Measurements from ENCODE around the gene SPDL1. TPM values are rescaled to one million over a fixed set of nuclear protein-coding genes. Genes with fewer than 3 reads are reported as not detected.

Gene SPDL1, protein sequence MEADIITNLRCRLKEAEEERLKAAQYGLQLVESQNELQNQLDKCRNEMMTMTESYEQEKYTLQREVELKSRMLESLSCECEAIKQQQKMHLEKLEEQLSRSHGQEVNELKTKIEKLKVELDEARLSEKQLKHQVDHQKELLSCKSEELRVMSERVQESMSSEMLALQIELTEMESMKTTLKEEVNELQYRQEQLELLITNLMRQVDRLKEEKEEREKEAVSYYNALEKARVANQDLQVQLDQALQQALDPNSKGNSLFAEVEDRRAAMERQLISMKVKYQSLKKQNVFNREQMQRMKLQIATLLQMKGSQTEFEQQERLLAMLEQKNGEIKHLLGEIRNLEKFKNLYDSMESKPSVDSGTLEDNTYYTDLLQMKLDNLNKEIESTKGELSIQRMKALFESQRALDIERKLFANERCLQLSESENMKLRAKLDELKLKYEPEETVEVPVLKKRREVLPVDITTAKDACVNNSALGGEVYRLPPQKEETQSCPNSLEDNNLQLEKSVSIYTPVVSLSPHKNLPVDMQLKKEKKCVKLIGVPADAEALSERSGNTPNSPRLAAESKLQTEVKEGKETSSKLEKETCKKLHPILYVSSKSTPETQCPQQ
- 1 to 10 TPM; 5.5 to 6.0 TPM for total RNA-seq
- 8.0 to 12.4 reads per million in 2 donors for total RNA-seq

DNA sequence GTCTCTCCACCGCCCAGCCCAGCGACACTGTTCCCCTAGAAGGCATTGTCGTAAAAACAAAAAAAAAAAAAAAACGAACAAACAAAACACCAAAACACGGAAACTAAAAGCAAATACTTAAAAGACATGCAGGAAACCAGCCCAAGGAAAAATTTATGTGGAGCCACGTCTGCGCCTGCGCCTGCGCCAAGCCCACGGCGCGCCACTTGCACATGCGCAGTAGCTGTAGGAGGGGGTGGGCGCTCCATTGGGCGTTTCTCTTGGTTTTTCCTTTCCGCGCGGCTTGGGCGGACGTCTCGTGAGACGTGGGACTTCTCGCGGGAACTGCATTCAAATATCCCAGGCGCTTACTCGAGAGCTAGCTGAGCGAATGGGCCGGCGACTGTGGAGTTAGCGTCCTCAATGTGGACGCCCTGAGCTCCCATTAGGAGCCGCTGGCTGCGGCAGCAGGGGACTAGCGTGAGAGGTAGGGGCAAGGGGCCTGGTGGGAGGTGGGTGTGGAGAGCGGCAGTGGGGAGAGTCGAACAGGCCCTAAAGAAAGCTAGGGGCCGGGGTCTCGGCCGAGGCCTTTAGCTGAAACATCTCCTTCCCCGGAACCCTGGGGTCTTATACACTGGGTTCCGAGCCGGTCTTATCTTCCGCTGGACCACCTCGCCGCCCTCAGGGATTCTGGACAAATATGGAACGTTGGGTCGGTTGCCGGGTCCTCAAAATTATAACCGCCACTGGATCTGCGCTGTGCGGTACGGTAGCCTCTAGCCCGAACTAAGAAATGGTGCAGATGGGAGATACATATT is at the start of gene SPDL1:
Gene SPDL1, plus strand, starts transcription at position 350 of the 797 bp plus-strand sequence. CDS start 4,644 bp downstream, outside the sequence.
- Mint-ChIP-seq H3K27ac (peak within 1 kb of the TSS; percentile 92), H3K4me1 (peaks cover 31% of the 10 kb centered on the region), H3K4me3 (peak within 1 kb of the TSS; percentile 97), H3K36me3 (ENCODE audit: low read depth) (peaks cover 6% of the 10 kb centered on the region), H3K27me3 (no peaks in the 10 kb centered on the region)
- ATAC-seq (peak; percentile 97), DNase-seq (peak; percentile 82 to 90 (median 88))
- H3K9me3 ChIP-seq (ENCODE audit: control insufficient read depth, low read length, poor library complexity, severe bottlenecking), result no peaks in the 10 kb centered on the region

DNA sequence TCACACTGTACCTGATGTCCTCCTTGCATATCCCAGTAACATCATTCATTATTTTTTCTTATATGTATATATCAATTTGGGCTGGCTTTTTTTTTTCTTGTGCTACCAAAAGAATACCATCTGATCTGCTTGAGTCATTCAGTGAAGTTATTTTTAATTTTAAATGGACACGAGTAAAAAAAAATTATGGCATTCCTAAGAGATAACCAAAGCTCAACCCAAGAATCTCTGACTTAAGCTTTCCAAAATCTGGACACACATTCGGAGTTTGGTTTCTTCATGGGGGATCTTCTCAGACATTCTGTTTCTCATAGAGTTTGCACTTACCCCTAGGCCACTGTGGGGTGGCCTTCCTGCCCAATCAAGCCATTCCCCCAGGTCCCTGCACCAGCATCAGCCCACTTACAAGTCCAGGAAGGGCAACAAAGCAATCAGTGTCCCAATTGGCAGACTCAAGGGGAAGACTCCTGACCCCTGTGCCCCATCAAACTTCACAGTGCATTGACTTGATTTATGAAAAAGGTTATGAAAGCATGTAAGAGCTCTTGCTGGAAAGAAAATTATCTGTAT is 49.2 kb upstream of the SPDL1 start:
- H3K27ac Mint-ChIP-seq, result no peak overlapping the region
- peaks cover 39% of the 10 kb centered on the region for H3K27me3 Mint-ChIP-seq
- DNase-seq (no peak), ATAC-seq (no peak)
- no peaks in the 10 kb centered on the region for H3K36me3 Mint-ChIP-seq (ENCODE audit: low read depth)
- no peaks in the 10 kb centered on the region for H3K9me3 ChIP-seq (ENCODE audit: control insufficient read depth, low read length, poor library complexity, severe bottlenecking)
- H3K4me1 Mint-ChIP-seq, result no peaks in the 10 kb centered on the region
- H3K4me3 Mint-ChIP-seq, result no peak overlapping the region

DNA sequence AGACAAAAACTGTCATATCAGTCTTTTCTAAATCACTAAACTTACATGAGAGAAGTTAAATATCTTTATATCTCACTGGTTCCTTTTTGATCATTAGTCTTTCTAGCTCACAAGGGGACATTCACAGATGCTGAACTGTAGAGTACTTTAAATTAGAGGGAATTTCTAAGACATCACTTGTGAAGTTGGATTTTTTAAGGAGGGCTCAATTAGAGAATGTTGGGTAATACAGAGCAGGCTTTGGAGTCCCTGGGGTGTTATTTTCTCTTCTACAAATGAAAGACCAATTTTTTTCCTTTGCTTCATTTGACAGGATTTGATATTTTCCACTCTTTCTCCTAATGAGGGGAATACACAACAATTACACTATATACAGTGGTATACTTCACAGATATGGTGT is 48.6 kb upstream of the SPDL1 start:
- Mint-ChIP-seq H3K4me1 (no peaks in the 10 kb centered on the region), H3K36me3 (ENCODE audit: low read depth) (no peaks in the 10 kb centered on the region), H3K27me3 (peaks cover 35% of the 10 kb centered on the region), H3K4me3 (no peak overlapping the region), H3K27ac (no peak overlapping the region)
- ATAC-seq, result no peak
- H3K9me3 ChIP-seq (ENCODE audit: control insufficient read depth, low read length, poor library complexity, severe bottlenecking), result no peaks in the 10 kb centered on the region
- DNase-seq, result no peak

DNA sequence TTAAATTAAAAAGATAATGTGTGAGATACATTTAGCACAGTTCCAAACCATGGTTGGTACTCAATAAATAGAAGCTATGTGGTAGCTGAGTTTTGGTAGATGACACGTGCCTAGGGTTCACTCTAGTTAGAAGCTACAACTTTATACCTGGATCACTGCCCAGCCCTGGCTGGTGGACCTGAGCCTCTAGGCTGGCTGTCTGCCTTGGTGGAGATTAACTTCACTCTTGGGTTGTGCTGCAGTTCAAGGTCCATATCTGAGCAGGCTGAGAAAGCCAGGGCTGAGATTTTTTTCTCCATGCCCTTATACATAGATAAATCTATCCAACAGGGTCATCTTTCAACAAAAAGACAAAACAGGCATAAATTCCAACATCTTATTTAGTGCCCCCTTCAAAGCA is 44.6 kb upstream of the SPDL1 start:
- no peaks in the 10 kb centered on the region for H3K36me3 Mint-ChIP-seq (ENCODE audit: low read depth)
- H3K4me3 Mint-ChIP-seq, result no peak overlapping the region
- no peak overlapping the region for H3K27ac Mint-ChIP-seq
- no peak for ATAC-seq
- no peaks in the 10 kb centered on the region for H3K4me1 Mint-ChIP-seq
- DNase-seq, result no peak
- H3K9me3 ChIP-seq (ENCODE audit: control insufficient read depth, low read length, poor library complexity, severe bottlenecking), result no peaks in the 10 kb centered on the region
- H3K27me3 Mint-ChIP-seq, result peaks cover 28% of the 10 kb centered on the region

DNA sequence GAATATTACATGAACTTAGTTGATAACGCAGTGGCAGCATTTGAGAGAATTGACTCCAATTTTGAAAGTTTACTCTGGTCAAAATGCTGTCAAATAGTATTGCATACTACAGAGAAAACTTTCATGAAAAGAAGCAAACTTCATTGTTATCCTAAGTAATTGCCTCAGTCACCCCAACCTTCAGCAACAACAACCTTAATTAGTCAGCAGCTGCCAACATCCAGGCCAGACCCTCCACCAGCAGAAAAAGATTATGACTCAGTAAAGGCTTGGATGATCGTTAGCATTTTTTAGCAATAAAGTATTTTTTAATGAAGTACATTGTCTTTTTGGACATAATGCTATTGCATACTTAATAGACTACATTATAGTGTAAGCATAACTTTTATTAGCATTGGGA is 40.8 kb upstream of the SPDL1 start:
- Mint-ChIP-seq H3K27me3 (peaks cover 32% of the 10 kb centered on the region), H3K36me3 (ENCODE audit: low read depth) (no peaks in the 10 kb centered on the region), H3K27ac (no peak overlapping the region), H3K4me1 (no peaks in the 10 kb centered on the region), H3K4me3 (no peak overlapping the region)
- no peak for DNase-seq
- no peak for ATAC-seq
- H3K9me3 ChIP-seq (ENCODE audit: control insufficient read depth, low read length, poor library complexity, severe bottlenecking), result no peaks in the 10 kb centered on the region

DNA sequence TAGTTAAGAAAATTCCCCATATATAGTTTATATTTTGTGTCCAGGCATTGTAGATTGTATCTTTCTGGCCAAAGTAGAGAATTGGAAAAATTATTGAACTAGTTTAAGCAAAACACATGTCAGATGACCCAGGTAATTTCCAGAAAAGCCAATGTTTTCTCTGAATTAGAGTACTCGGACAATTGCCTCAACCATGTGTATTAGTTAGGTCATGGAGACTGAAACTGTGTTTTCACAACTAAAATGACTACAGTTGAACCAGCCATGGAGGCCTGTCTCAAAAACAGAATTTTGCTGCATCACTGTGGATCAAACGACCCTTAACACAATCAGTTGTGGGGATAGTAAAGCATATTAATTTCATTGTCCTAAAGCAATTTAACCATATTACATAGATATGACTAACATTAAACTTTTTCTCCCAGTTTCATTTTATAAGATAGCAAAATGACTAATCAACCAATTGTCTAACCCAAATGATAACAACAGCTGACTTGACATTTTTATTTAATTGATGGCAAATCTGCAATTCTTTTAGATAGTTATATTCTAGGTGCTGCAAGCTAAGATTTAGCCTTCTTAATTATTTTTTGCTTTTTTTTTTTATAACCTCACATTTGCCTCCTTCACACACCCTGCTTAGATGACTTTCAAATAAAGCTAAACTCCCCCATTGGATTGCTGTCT is 39.2 kb upstream of the SPDL1 start:
- Mint-ChIP-seq H3K27ac (no peak overlapping the region), H3K36me3 (ENCODE audit: low read depth) (no peaks in the 10 kb centered on the region), H3K4me1 (no peaks in the 10 kb centered on the region), H3K27me3 (peaks cover 47% of the 10 kb centered on the region), H3K4me3 (no peak overlapping the region)
- no peak for DNase-seq
- no peaks in the 10 kb centered on the region for H3K9me3 ChIP-seq (ENCODE audit: control insufficient read depth, low read length, poor library complexity, severe bottlenecking)
- ATAC-seq, result no peak

DNA sequence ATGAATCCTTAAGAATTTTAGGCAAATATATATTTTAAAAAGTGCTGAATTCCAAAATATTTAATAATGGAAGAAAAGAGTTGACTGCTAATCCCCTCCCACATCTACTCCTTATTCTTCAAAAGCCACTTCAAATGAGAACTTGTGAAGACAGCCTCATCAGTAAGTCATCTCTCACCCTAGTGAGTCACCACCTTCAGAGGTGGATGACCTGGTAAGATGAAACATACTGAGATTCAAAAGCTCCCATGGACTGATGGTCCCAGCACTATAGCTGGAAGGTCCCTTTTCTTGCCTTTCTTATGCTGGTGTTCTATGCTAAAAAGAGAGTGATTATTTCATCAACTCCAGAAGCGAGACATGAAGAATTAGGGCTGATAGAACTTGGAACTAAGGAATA is 37.8 kb upstream of the SPDL1 start:
- peaks cover 55% of the 10 kb centered on the region for H3K27me3 Mint-ChIP-seq
- no peak overlapping the region for H3K27ac Mint-ChIP-seq
- no peak for DNase-seq
- no peaks in the 10 kb centered on the region for H3K9me3 ChIP-seq (ENCODE audit: control insufficient read depth, low read length, poor library complexity, severe bottlenecking)
- H3K36me3 Mint-ChIP-seq (ENCODE audit: low read depth), result no peaks in the 10 kb centered on the region
- H3K4me1 Mint-ChIP-seq, result no peaks in the 10 kb centered on the region
- ATAC-seq, result no peak
- no peak overlapping the region for H3K4me3 Mint-ChIP-seq

DNA sequence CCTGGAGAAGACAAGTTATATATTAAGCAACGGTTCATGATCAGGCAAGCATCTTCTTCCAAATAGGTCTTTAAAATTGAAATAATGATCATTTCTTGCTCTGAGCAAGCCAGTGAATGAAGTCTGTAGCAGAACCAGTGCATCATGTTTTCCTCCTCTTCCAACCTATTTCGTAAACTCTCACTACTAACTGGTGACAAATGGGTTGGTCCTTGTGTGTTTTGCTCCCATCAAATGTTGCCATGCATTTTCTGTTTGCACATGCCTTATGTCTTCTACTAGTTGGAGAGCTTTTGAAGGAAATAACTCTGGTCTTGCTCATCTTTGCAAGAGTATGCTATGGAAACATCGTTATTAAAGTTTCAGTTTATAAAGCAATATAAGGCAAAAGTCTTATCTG is 37.2 kb upstream of the SPDL1 start:
- Mint-ChIP-seq H3K27ac (no peak overlapping the region), H3K4me3 (no peak overlapping the region), H3K4me1 (no peaks in the 10 kb centered on the region), H3K36me3 (ENCODE audit: low read depth) (no peaks in the 10 kb centered on the region), H3K27me3 (peaks cover 61% of the 10 kb centered on the region)
- no peaks in the 10 kb centered on the region for H3K9me3 ChIP-seq (ENCODE audit: control insufficient read depth, low read length, poor library complexity, severe bottlenecking)
- ATAC-seq (no peak), DNase-seq (no peak)

DNA sequence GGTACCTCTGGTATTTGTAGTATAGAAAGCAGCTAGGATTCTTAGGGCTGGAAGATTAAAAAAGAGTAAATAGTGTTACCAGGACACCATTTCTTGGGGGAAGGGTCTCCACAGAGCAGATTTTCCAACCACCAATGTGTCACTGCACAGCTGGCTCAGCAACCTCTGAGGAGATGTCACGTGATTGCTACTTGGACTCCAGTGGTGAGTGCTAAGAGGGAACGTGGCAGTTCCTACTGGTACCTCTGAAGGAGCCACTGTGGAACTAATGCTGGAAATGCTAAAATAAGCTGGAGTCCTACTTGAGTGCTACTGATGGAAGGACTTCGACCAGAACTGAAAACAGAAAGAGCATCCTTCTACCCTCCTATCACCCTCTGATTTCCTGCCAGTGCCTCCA is 36.1 kb upstream of the SPDL1 start:
- no peaks in the 10 kb centered on the region for H3K36me3 Mint-ChIP-seq (ENCODE audit: low read depth)
- H3K27ac Mint-ChIP-seq, result no peak overlapping the region
- no peaks in the 10 kb centered on the region for H3K9me3 ChIP-seq (ENCODE audit: control insufficient read depth, low read length, poor library complexity, severe bottlenecking)
- peaks cover 69% of the 10 kb centered on the region for H3K27me3 Mint-ChIP-seq
- H3K4me1 Mint-ChIP-seq, result no peaks in the 10 kb centered on the region
- H3K4me3 Mint-ChIP-seq, result no peak overlapping the region
- DNase-seq (no peak), ATAC-seq (no peak)

DNA sequence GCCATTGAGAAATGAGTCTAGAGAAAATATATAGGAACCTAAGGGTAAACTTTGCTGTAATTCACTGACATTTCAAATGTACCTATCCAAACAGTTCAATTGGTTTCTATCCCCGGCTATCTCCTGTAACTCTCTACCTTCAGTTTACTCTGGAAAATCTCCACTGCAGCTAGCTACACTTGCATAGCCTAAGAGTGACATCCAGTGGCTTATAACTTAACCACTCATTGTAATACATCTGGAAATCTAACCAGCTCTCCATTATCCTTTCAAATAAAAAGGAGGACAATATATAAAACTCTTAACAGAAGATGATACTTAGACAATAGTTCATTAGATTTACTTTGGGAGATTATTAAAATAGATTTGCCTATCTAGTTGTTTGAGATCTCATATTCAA is 35.3 kb upstream of the SPDL1 start:
- H3K4me3 Mint-ChIP-seq, result no peak overlapping the region
- peaks cover 74% of the 10 kb centered on the region for H3K27me3 Mint-ChIP-seq
- H3K4me1 Mint-ChIP-seq, result no peaks in the 10 kb centered on the region
- no peak for DNase-seq
- no peak overlapping the region for H3K27ac Mint-ChIP-seq
- H3K36me3 Mint-ChIP-seq (ENCODE audit: low read depth), result no peaks in the 10 kb centered on the region
- no peak for ATAC-seq
- H3K9me3 ChIP-seq (ENCODE audit: control insufficient read depth, low read length, poor library complexity, severe bottlenecking), result no peaks in the 10 kb centered on the region

DNA sequence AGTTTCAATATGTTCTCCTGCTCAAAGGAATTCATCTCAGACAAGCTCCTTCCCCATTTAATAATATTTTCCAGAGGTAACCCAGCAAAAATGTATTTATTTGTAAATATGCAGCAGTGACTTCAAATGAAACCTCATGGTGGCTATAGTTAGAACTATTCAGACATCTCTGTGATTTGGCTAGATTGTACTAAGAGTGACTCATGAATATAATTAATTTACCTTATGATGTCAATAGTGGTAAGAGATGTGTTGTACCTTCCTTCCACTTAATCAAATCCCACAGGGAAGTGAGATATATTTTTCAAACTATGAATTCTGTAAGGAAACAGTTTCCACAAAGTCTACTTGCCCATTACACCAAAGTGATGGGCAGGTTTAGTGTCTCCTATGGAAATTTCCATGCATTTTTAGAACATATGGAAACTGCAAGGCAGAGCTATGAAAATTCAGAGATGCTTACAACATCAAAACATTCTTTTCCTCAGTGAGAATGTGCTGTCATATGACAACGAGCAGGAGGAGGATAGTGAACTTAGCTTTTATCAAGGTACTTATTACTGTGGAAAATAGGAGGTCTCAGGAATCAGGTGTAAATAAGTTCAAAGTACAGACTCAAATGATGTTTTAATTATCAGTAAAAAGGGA is 34.0 kb upstream of the SPDL1 start:
- no peak overlapping the region for H3K27ac Mint-ChIP-seq
- H3K9me3 ChIP-seq (ENCODE audit: control insufficient read depth, low read length, poor library complexity, severe bottlenecking), result no peaks in the 10 kb centered on the region
- H3K27me3 Mint-ChIP-seq, result peaks cover 77% of the 10 kb centered on the region
- H3K36me3 Mint-ChIP-seq (ENCODE audit: low read depth), result no peaks in the 10 kb centered on the region
- no peak overlapping the region for H3K4me3 Mint-ChIP-seq
- H3K4me1 Mint-ChIP-seq, result no peaks in the 10 kb centered on the region
- DNase-seq (no peak), ATAC-seq (no peak)

DNA sequence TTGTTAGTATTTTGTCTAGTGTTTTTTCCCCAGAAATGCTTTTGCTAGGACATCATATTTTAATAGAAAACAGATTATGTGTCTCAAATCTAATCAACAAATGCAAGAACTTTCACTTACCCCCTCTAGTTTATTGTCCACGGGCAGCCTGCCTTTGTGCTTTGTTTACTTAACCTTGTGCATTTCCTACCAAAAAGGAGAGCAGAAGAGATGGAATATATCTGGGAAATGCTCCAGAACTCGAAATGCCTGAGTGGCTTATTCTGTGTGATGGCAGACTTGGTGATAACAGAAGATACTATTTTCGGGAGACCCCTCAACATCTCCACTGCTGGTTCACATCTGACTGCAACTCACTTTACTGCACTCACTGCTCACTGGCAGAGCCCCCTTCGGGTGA is 33.3 kb upstream of the SPDL1 start:
- no peaks in the 10 kb centered on the region for H3K4me1 Mint-ChIP-seq
- no peaks in the 10 kb centered on the region for H3K9me3 ChIP-seq (ENCODE audit: control insufficient read depth, low read length, poor library complexity, severe bottlenecking)
- no peak overlapping the region for H3K4me3 Mint-ChIP-seq
- ATAC-seq (no peak), DNase-seq (no peak)
- no peak overlapping the region for H3K27ac Mint-ChIP-seq
- no peaks in the 10 kb centered on the region for H3K36me3 Mint-ChIP-seq (ENCODE audit: low read depth)
- H3K27me3 Mint-ChIP-seq, result peaks cover 71% of the 10 kb centered on the region
